Fibroblast of lung (primary cell): ENCODE results near the gene KHSRP. TPM values are rescaled to one million over a fixed set of nuclear protein-coding genes. Genes with fewer than 3 reads are reported as not detected.

ENCODE experiments used
- DNase-seq, 2 donors: peaks; one replicate each; pipeline versions ENCODE4 v3.0.0 to v3.0.0-alpha.2; 2010; ENCODE audit warnings: low read depth in 2 of 2
- H2AFZ ChIP-seq: 2 replicates; pipeline ENCODE4 v1.5.1; 2012; ENCODE audit warnings: low read length, control low read depth, inconsistent platforms
- H3K27ac ChIP-seq: 2 replicates; pipeline ENCODE4 v1.5.1; 2011; ENCODE audit warnings: low read length, control low read depth; ENCODE audit not compliant: insufficient read depth
- H3K27me3 ChIP-seq: 2 replicates; pipeline ENCODE4 v1.5.1; 2011; ENCODE audit warnings: mild to moderate bottlenecking, low read length; ENCODE audit not compliant: control insufficient read depth, insufficient read depth
- H3K36me3 ChIP-seq: 2 replicates; pipeline ENCODE4 v1.5.1; 2011; ENCODE audit warnings: low read length; ENCODE audit not compliant: control insufficient read depth, insufficient read depth
- H3K4me1 ChIP-seq: 2 replicates; pipeline ENCODE4 v1.5.1; 2011; ENCODE audit warnings: low read length; ENCODE audit not compliant: control insufficient read depth, insufficient read depth; ENCODE audit errors: extremely low read depth
- H3K4me2 ChIP-seq: 2 replicates; pipeline ENCODE4 v1.5.1; 2011; ENCODE audit warnings: low read length, control low read depth; ENCODE audit not compliant: insufficient read depth; ENCODE audit errors: extremely low read depth
- H3K4me3 ChIP-seq, 4 experiments: fragments of 200-600 bp in 1 of 4; sonication (generic) in 1 of 4; replicated peaks in 1 of 4; 2 replicates each; pipeline ENCODE4 v1.5.1; 2011 to 2016; ENCODE audit warnings: low read length in 4 of 4, low read depth in 3 of 4, mild to moderate bottlenecking in 3 of 4, control low read depth in 2 of 4, inconsistent platforms in 1 of 4, mixed read lengths in 1 of 4; ENCODE audit not compliant: insufficient read depth in 1 of 4; ENCODE audit errors: control extremely low read depth in 1 of 4
- H3K79me2 ChIP-seq: 2 replicates; pipeline ENCODE4 v1.5.1; 2012; ENCODE audit warnings: mild to moderate bottlenecking, low read length, inconsistent platforms; ENCODE audit not compliant: control insufficient read depth, insufficient read depth
- H3K9ac ChIP-seq: 2 replicates; pipeline ENCODE4 v1.5.1; 2011; ENCODE audit warnings: mild to moderate bottlenecking, low read length, control low read depth; ENCODE audit not compliant: insufficient read depth
- H3K9me3 ChIP-seq: 2 replicates; pipeline ENCODE4 v1.5.1; 2012; ENCODE audit warnings: low read depth, low read length; ENCODE audit not compliant: control insufficient read depth, insufficient read depth
- H4K20me1 ChIP-seq: 2 replicates; pipeline ENCODE4 v1.5.1; 2011; ENCODE audit warnings: low read length; ENCODE audit not compliant: control insufficient read depth, insufficient read depth; ENCODE audit errors: extremely low read depth
- CTCF ChIP-seq, 2 donors: IDR thresholded peaks in 1 of 2; conservative IDR thresholded peaks in 1 of 2; 1 replicate in 1 of 2; 2 replicates in 1 of 2; pipeline ENCODE4 v1.5.1; 2011 to 2012; ENCODE audit warnings: low read length in 2 of 2, control low read depth in 1 of 2, inconsistent platforms in 1 of 2, low read depth in 1 of 2, mild to moderate bottlenecking in 1 of 2
- EZH2 ChIP-seq: IDR thresholded peaks from 2 replicates; pipeline ENCODE4 v1.5.1; 2012; ENCODE audit warnings: low read length, control low read depth, mild to moderate bottlenecking; ENCODE audit errors: missing control alignments
- polyA plus RNA-seq, 2 donors: library from polyadenylated mRNA; depleted of rRNA in 1 of 2; stranded (reverse) in 1 of 2; unstranded in 1 of 2; fragments of >200 nt; gene quantifications; 2 replicates each; pipeline ENCODE4 v1.2.1, GENCODE V29; 2011 to 2012; ENCODE audit warnings: missing spikeins in 1 of 2
- total RNA-seq: library from RNA; depleted of rRNA; stranded (reverse); fragments of >200 nt; gene quantifications from 2 replicates; pipeline ENCODE4 v1.2.1, GENCODE V29; 2014

The KHSRP gene
- total and polyA plus RNA-seq, 2 donors (not counting 1 experiment from before 2014, with no cell fraction given), result 66.0 to 93.5 TPM

- Histone ChIP-seq H3K27ac (peak within 1 kb of the TSS; percentile 94), H3K4me1 (peaks cover 5% of the 10 kb centered on the region), H3K4me2 (peak within 1 kb of the TSS; percentile 99), H3K36me3 (peaks cover 9% of the 10 kb centered on the region), H3K27me3 (no peaks in the 10 kb centered on the region), H2AFZ (peak within 1 kb of the TSS; percentile 90), H4K20me1 (no peaks in the 10 kb centered on the region), H3K4me3 (peak within 1 kb of the TSS; percentile 66 to 94 (median 84)), H3K9me3 (no peaks in the 10 kb centered on the region), H3K9ac (peak within 1 kb of the TSS; percentile 91), H3K79me2 (peaks cover 19% of the 10 kb centered on the region)
- TF ChIP-seq EZH2, result no peak
- peak in 1 of 2 donors; percentile 21 for TF ChIP-seq CTCF (conservative IDR thresholded peaks at IDR 0.05 in 1 of 2, IDR thresholded peaks at IDR 0.05 in 1 of 2; ENCODE audit: low read depth in 1 of 2, low read length in 2 of 2)
- peak; percentile 93 to 97 for DNase-seq
Observed at GRCh38 chr19:6393074-6393982, 31.3 kb downstream of the KHSRP start, which contains the start of gene GTF2F1. Gene GTF2F1, minus strand, starts transcription at chr19:6393164. Its CDS starts 169 bp downstream, at chr19:6392995.

- Histone ChIP-seq H3K27ac (peak overlapping the region; percentile 94), H3K4me2 (peak overlapping the region; percentile 99), H3K36me3 (peaks cover 12% of the 10 kb centered on the region), H3K4me3 (peak overlapping the region; percentile 66 to 94 (median 84)), H3K27me3 (no peaks in the 10 kb centered on the region), H3K9me3 (no peaks in the 10 kb centered on the region), H3K4me1 (peaks cover 5% of the 10 kb centered on the region), H2AFZ (peak overlapping the region; percentile 75), H3K79me2 (peaks cover 19% of the 10 kb centered on the region), H3K9ac (peak overlapping the region; percentile 91), H4K20me1 (no peaks in the 10 kb centered on the region)
- TF ChIP-seq EZH2, result no peak
- DNase-seq, result no peak
Observed at GRCh38 chr19:6392221-6393073, 32.2 kb downstream of the KHSRP start.

DNA sequence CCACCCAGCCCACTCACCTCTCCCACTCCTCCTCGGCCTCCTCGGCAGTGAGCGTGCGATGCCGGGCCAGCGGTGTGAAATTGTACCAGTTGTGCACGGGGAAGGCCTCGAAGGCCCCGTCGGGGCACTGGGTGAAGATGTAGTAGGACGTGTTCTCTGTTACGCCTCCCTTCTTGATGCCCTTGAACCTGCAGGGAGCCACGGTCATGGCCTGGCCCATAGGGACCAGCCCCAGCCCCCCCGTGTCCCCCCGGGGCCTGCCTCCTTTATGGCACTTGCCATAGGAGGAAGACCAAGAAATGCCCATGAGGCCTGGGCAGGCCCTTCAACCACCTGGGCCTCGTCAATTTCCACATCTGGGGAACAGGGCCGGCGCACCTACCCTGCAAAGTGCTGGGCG lies 37.2 kb downstream of the KHSRP start:
- Histone ChIP-seq H3K4me1 (peaks cover 5% of the 10 kb centered on the region), H4K20me1 (no peaks in the 10 kb centered on the region), H3K36me3 (peaks cover 28% of the 10 kb centered on the region), H2AFZ (no peak overlapping the region), H3K9ac (no peak overlapping the region), H3K9me3 (no peaks in the 10 kb centered on the region), H3K27me3 (no peaks in the 10 kb centered on the region), H3K79me2 (peaks cover 13% of the 10 kb centered on the region), H3K27ac (no peak overlapping the region), H3K4me3 (no peak overlapping the region), H3K4me2 (no peak overlapping the region)
- TF ChIP-seq CTCF (conservative IDR thresholded peaks at IDR 0.05 in 1 of 2, IDR thresholded peaks at IDR 0.05 in 1 of 2; ENCODE audit: low read depth in 1 of 2, low read length in 2 of 2) (no peak), EZH2 (no peak)
- DNase-seq, result no peak
